ENCODE results near the gene DLL1.

The DLL1 gene

DNA sequence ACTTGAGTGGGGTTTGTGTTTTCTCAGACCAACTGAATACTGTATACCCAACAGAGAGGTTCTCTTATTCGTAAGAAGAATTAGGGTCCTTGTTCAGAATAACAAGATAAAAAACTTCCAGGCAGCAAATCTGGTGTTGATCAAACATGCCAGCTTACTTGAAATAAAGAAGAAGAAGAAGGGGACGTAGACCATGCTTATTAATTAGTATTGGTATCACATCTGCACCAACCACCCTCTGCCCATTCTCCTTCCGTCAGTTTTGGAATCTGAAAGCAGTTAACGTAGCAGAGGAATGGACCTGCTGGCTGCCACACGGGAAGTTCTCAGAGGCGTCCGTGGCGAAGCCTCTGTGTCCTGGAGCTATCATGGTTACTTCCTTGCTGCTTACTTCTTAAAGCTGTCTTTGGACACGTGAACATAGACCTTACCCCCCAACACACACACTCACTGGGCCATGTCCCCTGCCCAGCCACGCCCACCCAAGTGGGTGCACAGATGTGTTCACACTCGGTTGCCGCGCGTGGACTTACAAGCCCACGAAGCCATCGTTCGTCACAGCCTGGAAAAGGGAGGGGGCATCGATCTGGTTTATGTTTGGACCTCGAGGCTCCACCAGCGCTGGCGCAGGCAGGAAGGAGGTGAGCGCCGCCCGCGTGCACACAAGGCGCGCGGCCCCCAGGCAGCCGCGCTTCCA, 4.1 kb upstream of the DLL1 start:
- no peak for DNase-seq

GRCh38 chr6:170294298-170294730, 3.4 kb upstream of the DLL1 start:
- no peak for DNase-seq

GRCh38 chr6:170293341-170294231, 2.7 kb upstream of the DLL1 start:
- DNase-seq = no peak

DNA sequence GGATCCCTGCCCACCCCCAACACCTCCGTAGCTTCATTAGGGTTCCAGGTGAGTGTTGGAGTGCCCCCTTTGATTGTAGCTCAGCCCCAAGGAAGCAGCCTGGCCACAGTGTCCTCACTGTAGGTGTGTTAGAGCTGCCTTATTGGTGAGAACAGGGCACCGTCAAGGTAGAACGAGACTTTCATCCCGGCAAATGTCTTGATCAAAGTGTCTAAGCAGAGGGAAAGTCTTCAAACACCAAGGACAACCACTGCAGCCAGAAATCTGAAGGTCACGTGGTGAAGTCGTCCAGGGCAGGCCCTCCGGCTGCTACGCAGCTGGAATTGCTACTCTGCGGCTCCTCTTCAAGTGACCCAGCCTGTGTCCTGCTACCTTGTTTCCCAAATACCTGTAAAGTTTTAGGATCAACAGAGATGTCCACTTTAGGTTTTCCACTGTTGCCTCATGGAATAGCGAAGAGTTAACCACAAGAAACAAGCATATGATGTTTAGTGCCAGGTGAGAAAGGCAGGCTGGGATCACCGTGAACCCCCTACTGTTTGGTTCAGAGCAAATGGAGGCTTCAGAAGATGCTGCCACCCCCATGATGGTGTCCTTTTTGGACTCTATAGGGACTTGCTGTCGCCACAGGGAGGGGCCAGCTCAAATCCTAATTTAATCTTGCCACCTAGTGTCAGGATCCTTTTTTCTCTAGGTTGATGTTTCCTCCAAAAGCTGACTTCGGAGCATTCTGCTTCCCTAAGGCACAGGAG, 1.7 kb upstream of the DLL1 start:
- no peak for DNase-seq

DNA sequence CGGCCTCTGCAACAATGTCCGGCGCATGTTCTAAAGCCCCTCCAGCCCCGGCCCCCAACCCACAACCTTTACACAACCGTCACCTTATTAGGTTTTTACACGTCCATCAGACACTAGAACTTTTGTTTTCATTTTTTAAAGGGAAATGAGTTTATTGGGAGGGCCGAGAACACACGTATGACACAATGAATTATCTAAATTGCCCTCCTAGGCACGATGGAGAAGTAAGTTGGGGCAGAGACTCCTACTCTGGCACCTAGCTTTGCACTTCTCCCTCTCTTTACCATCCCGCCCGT, 1.2 kb upstream of the DLL1 start:
- DNase-seq = no peak

- no peak for DNase-seq
These were observed 613 bp upstream of the DLL1 start for GRCh38 chr6:170291271-170292110.

GRCh38 chr6:170289951-170290295, 955 bp downstream of the DLL1 start:
- DNase-seq = no peak

DNA sequence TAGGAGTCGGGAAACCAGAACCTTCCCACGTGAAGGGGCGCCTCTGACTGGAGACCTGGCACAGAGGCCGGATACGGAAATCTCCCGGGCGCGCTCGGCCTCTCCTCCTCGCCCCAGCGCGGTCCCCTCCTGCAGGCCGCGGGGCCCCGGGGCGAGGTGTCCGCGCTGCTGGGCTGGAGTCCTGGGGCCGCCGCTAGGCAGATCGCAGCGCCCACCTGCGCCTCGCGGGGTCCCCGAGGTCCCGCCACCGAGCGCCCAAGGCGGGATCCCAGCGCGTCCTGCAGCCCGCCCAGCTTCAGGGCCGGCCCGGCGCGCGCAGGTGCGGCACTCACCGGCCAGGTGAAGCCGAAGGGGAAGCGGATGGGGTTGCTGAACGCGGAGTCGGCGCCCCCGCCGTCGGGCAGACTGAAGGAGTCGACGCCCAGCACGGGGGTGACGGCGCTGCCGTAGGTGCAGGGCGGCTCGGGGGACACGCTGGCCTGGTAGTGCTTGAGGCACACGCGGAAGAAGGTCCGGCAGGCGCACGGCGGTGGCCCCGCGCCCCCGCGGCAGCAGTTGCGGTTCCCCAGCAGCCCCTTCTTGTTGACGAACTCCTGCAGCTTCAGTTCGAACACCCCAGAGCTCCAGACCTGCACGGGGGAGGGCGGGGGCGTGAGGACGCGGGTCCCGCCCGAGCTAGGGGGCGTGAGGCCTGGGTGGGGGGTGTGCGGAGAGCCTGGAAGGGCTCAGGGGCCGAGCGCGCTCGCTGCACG, 1.5 kb downstream of the DLL1 start:
- DNase-seq = no peak

GRCh38 chr6:170288852-170289179, 2.1 kb downstream of the DLL1 start:
- no peak for DNase-seq

GRCh38 chr6:170288091-170288631, 2.7 kb downstream of the DLL1 start:
- no peak for DNase-seq

- DNase-seq = no peak
These were observed 3.5 kb downstream of the DLL1 start for GRCh38 chr6:170287371-170287876.

GRCh38 chr6:170286934-170287265, 4.0 kb downstream of the DLL1 start:
- DNase-seq = no peak

GRCh38 chr6:170286246-170286933, 4.5 kb downstream of the DLL1 start:
- no peak for DNase-seq

DNA sequence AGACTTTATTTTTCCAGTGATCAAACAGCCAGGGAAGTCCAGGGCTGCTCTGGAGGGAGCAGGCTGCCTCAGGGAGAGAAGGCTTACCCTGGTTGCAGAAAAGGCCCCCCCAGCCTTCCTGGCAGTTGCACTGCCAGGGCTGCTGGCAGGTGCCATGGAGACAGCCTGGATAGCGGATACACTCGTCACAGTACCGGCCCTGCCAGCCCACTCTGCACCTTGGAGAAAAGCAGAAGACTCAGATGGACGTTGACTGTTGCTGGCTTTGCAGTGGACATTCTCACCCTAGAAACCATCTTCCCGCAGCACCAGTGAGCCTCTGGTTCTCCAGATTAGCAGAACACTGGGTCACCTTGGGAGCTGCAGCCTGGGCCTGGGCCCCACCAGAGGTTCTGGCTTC, 5.4 kb downstream of the DLL1 start:
- DNase-seq = no peak

DNA sequence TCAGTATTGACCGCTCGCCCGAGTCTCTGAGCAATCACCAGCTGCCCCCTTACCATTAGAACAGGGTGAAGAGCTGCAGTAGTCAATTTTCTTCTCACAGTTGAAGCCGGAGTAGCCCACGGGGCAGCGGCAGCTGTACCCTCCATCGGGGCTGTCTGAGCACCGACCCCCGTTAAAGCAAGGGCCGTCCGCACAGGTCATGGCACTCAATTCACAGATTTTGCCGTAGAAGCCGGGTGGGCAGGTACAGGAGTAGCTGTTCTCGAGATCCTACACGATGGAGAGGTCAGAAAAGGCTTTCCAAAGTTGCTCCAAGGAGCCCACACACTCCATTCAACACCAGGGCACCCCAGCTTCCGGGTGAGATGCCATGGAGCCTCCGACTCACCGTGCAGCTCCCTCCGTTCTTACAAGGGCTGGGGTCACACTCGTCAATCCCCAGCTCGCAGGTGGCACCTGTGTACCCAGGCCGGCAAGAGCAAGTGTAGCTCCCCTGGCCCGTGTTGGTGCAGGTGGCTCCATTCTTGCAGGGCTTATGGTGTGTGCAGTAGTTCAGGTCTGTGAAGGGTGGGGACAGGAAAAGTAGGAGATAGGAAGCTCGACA, 5.9 kb downstream of the DLL1 start:
- DNase-seq = no peak

DNA sequence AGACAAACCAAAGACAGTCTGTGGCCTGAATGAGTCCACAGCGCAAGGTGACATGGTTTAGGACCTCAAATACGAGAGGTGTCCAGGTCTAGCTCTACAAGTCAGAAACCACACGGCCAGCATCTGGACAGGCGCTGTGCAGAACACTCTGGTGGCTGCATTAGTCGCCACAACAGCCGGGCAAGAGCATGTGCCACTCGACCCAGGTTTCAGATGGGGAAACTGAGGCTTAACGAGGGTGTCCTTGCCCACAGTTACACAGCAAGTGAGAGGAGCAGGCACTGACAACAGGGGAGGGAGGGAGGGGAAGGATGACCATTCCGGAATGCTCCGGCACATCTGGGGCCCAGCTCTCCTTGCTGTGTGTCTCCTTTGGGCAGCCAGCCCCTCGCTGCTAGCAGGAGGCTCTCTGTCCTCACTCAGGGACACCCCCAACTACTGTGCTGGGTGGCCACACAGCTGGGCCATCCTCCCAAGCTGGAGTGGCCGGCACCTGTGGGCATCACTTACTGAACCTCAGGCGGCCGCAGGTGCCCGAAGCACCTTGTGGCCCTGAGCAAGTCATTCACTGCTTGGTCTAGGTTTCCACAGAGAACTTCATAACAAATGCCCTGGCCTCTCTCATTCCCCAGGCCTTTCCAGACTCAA, 6.6 kb downstream of the DLL1 start:
- no peak for DNase-seq

DNA sequence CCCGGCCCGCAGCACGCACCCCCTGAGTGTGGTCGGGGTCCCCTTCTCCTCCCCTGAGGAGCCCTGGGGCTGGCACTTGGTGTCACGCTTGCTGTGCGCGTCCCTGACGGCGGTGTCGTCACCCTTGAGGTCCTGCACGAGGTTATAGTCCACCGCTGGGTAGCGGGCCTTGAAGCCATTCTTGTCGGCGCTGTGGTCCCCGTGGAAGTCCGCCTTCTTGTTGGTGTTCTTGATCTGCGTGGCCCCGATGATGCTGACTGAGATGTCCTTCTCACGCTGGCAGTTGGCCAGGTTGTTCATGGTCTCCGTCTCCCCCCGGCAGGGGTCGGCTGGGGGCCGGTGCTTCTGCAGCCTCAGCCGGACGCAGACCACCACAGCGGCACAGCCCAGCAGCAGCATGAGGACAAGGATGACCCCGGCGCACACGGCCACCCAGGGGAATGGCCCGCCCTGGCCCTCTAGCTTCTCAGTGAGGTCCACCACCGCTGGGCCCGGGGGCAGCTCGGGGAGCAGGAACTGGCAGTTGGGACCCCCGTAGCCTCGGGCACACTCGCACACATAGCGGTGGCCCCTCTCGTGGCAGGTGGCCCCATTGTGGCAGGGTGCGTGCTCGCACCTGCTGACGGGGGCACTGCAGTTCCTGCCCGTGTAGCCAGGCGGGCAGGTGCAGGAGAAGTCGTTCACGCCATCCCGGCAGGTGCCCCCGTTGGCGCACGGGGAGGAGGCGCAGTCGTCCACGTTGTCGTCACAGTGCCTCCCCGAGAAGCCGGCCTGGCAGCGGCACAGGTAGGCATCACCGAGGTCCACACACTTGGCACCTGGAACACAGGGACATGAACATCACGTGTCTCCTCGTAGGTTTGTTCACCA, 7.4 kb downstream of the DLL1 start:
- DNase-seq = no peak

- no peak for DNase-seq
These were observed 8.2 kb downstream of the DLL1 start for GRCh38 chr6:170282512-170283158.
